Neuron (in vitro differentiated cells): ENCODE measurements around the gene TSBP1.
"Not testable (repeated sequence)": the region's sequence is repeated elsewhere in the genome, so short reads cannot be mapped to it uniquely, and the experiment has no call there.

Source experiments
- H2AFZ ChIP-seq: one replicate; pipeline ENCODE4 v1.6.1; 2013; ENCODE audit warnings: low read depth, mild to moderate bottlenecking, inconsistent platforms, low read length, moderate library complexity
- H3K27me3 ChIP-seq: one replicate; pipeline ENCODE4 v1.6.1; 2013; ENCODE audit warnings: low read length; ENCODE audit not compliant: insufficient read depth
- H3K36me3 ChIP-seq: one replicate; pipeline ENCODE4 v1.6.1; 2013; ENCODE audit warnings: low read length; ENCODE audit not compliant: insufficient read depth
- H3K4me1 ChIP-seq: one replicate; pipeline ENCODE4 v1.6.1; 2013; ENCODE audit warnings: low read length; ENCODE audit not compliant: insufficient read depth
- H3K4me3 ChIP-seq: 2 replicates; pipeline ENCODE4 v1.5.1; 2013; ENCODE audit warnings: mild to moderate bottlenecking, low read length, moderate library complexity
- H3K9me3 ChIP-seq: one replicate; pipeline ENCODE4 v1.6.1; 2013; ENCODE audit warnings: low read length

TSBP1 gene

DNA sequence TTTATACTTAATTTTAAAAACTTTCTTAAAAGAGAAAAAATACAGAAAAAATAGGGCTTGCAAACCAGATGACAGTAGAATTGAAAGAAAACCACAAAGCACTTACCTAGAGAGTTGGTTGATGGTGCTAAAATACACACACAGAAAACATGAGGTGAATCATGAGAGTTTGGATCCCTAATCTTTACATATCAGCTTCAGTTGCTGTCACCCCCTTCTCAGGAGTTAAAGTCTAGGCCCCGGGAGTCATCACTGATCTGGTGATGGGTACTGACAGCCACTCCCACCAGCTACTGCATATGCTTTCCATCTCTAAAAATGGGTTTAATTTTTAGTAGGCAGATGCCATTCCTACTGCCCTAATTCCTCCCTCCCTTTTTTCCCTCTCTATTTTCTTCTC is 16.7 kb downstream of the TSBP1 start:
- H3K4me3 ChIP-seq: no peak overlapping the region
- no peak overlapping the region for H2AFZ ChIP-seq
- no peaks in the 10 kb centered on the region for H3K4me1 ChIP-seq
- H3K9me3 ChIP-seq: no peaks in the 10 kb centered on the region
- no peaks in the 10 kb centered on the region for H3K27me3 ChIP-seq
- no peaks in the 10 kb centered on the region for H3K36me3 ChIP-seq

DNA sequence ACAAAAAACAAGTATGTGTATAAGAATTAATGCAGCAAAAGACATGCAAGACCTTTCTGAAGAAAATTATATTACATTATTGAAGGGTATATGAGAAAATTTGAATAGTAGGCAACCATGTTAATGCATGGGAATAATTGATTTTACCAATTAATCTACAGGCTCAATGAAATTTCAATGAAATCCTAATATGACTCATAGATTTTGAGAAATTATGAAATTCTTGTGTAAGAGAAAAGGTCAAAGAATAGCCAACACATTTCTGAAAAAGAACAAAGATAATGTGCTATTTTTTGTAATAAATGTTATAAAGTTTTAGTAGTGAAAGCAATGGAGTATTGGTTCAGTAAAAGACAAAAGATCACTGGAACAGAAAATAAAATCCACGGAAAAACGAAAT is 18.4 kb downstream of the TSBP1 start:
- no peaks in the 10 kb centered on the region for H3K9me3 ChIP-seq

DNA sequence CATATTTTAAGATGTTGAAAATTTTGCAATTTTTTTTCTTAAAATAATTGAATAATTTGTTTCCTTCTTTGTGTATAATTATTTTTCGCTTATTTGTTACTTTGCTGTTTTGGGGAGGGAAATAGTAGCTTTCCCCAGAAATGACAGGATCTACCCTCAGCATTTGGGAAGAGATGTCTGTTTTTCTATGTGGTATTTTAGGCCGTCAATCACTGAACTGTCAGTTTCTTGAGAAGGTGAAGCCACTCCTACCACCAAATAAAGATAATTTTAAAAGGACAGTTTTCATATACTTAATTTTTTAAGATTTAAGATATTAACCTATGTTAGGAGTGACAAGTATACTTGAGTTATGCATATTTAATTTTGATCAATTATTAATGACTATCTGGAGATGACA is 31.5 kb downstream of the TSBP1 start:
- Histone ChIP-seq H2AFZ (no peak overlapping the region), H3K9me3 (no peaks in the 10 kb centered on the region), H3K4me1 (no peaks in the 10 kb centered on the region)

More for the DNA sequence above, 18.4 kb downstream of the TSBP1 start:
- H2AFZ ChIP-seq: no peak overlapping the region
- H3K36me3 ChIP-seq: no peaks in the 10 kb centered on the region
- H3K4me3 ChIP-seq: no peak overlapping the region
- H3K27me3 ChIP-seq: no peaks in the 10 kb centered on the region
- H3K4me1 ChIP-seq: no peaks in the 10 kb centered on the region

DNA sequence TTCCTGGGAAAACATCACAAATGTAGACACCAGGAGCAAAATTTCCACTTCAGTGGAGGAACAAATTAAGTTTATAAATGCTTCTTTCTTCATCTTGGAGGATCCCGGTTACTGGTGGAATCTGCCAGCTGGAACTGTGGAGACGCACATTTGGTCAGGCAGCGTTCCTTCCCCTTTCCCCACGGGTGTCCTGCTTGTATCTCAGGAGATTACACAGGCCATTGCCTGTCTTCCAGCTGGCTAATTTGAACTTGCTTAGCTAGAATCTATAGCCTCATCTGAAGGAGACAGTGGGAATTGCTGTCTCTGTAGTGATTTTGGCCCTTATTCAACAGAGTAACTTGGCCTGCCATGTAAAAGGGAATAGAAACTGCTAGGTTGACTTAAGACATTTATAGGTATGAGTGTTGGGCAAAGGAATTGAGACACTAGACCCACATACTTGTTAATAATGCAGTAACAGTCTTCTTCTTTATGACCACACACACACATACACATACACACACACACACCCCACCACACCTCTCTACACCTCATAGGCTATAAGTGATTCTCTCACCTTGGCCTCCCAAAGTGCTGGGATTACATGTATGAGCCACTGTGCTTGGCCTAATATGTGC is 34.4 kb downstream of the TSBP1 start:
- no peaks in the 10 kb centered on the region for H3K4me1 ChIP-seq
- H3K27me3 ChIP-seq: peaks cover 7% of the 10 kb centered on the region
- no peaks in the 10 kb centered on the region for H3K36me3 ChIP-seq
- H3K4me3 ChIP-seq: no peak overlapping the region
- H3K9me3 ChIP-seq: no peaks in the 10 kb centered on the region
- H2AFZ ChIP-seq: no peak overlapping the region

More for the DNA sequence above, 31.5 kb downstream of the TSBP1 start:
- Histone ChIP-seq H3K4me3 (no peak overlapping the region), H3K27me3 (peaks cover 7% of the 10 kb centered on the region), H3K36me3 (no peaks in the 10 kb centered on the region)

DNA sequence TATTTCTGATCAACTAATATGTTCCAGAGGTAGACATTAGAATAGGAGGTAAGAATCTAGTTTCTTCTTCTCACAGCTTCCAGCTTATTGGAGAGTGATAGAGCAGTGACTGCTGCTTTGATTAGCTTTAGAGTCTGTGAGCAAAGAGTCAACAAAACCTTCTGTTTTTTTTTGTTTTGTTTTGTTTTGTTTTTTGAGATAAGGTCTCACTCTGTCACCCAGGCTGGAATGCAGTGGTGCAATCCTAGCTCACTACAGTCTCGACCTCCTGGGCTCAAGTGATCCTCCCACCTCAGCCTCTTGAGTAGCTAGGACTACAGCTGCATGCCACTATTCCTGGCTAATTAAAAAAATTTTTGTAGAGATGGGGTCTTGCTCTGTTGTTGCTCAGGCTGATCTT is 39.3 kb downstream of the TSBP1 start:
- Histone ChIP-seq H3K4me1 (no peaks in the 10 kb centered on the region), H3K36me3 (no peaks in the 10 kb centered on the region), H3K4me3 (no peak overlapping the region), H3K27me3 (peaks cover 3% of the 10 kb centered on the region), H2AFZ (no peak overlapping the region), H3K9me3 (no peaks in the 10 kb centered on the region)

DNA sequence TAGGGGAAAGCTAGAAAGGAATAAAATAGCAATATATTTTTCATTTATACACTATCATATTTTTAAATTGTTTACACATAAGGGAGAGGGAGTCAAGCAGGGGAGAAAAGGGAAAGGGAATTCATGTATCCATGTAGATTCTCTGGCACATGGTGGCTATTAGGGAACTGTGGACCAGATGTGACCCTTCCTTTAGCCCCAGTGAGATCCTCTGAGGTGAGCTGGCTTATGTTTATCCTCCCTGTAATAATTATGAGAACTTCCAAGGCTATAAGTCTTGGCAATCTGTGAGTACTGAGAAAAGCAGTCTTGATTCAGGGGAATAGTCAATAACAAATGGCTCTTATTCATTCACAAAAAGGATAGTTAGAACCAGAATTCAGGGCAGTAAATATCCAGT is 42.6 kb downstream of the TSBP1 start:
- Histone ChIP-seq H3K36me3 (no peaks in the 10 kb centered on the region), H3K27me3 (no peaks in the 10 kb centered on the region)

DNA sequence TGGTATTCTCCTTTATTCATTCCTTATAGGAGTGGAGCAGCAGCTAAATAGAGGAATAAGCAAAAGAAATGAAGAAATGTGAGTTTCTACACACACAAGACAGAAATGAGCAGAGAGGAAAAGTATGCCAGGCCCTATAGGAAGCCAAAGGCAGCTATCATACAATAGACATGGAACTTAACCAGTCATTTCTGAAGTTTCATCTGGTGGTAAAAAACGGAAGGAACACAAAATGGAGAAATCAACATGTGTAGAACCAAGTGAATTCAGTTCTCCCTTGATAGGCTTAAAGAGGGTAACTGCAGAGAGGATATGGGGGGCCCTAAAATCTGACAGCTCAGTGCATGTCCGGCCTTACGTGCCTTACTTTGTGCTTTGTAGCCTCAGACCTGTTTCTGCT is 44.6 kb downstream of the TSBP1 start:
- Histone ChIP-seq H3K4me1 (peaks cover 4% of the 10 kb centered on the region), H3K9me3 (no peaks in the 10 kb centered on the region), H2AFZ (no peak overlapping the region), H3K4me3 (no peak overlapping the region), H3K27me3 (no peaks in the 10 kb centered on the region), H3K36me3 (no peaks in the 10 kb centered on the region)

More for the DNA sequence above, 42.6 kb downstream of the TSBP1 start:
- Histone ChIP-seq H3K4me1 (peaks cover 4% of the 10 kb centered on the region), H3K9me3 (no peaks in the 10 kb centered on the region), H3K4me3 (no peak overlapping the region), H2AFZ (no peak overlapping the region)

DNA sequence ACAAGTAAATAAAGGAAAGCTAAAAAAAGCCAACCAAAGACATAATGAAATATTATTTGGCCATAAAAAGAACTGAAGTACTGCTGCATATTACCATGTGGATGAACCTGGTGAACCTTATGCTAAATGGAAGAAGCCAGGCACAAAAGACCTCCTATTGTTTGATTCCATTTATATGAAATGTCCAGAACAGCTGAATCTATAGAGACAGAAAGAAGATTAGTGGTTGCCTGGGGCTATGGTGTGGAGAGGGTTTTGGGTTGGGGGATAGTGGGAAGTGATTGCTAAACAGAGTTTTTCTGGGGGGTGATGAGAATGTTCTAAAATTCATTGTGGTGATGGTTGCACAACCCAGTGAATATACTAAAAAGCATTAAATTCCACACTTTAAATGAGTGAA is 53.2 kb downstream of the TSBP1 start:
- Histone ChIP-seq H3K9me3 (no peaks in the 10 kb centered on the region), H3K4me1 (no peaks in the 10 kb centered on the region), H3K4me3 (no peak overlapping the region), H3K36me3 (no peaks in the 10 kb centered on the region), H2AFZ (no peak overlapping the region), H3K27me3 (peaks cover 2% of the 10 kb centered on the region)

DNA sequence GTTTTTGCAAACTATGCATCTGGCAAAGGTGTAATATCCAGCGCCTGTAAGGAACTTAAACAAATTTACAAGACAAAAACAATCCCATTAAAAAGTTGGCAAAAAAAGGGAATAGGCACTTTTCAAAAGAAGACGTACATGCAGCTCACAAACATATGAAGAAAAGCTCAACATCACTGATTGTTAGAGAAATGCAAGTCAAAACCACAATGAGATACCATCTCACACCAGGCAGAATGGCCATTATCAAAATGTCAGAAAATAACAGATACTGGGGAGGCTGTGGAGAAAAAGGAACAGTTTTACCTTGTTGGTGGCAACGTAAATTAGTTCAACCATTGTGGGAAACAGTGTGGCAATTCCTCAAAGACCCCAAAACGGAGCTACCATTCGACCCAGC is 54.2 kb downstream of the TSBP1 start:
- H2AFZ ChIP-seq: no peak overlapping the region
- no peak overlapping the region for H3K4me3 ChIP-seq
- no peaks in the 10 kb centered on the region for H3K4me1 ChIP-seq
- H3K9me3 ChIP-seq: no peaks in the 10 kb centered on the region
- H3K27me3 ChIP-seq: peaks cover 2% of the 10 kb centered on the region
- H3K36me3 ChIP-seq: no peaks in the 10 kb centered on the region

DNA sequence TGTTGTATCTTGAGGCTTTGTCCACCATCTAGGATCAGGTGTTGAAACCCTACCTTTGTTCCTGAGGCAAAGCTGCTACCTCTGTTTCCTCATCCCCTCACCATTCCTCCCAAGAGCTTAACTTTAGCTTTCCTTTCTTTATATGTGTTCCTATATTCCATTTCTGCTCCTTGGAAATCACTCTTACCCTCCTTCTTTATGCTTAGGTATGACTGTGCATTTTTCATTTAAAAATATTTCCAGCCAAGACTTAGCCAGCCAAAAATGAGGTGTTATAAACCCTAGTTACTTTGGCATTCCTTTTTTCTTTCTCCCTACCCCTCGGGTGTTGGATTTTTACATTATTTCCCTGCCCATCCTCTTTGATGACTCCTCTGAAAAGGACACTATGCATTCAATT is 57.7 kb downstream of the TSBP1 start:
- no peaks in the 10 kb centered on the region for H3K4me1 ChIP-seq
- H3K9me3 ChIP-seq: no peaks in the 10 kb centered on the region
- no peaks in the 10 kb centered on the region for H3K36me3 ChIP-seq
- no peak overlapping the region for H2AFZ ChIP-seq
- peaks cover 2% of the 10 kb centered on the region for H3K27me3 ChIP-seq
- H3K4me3 ChIP-seq: no peak overlapping the region

DNA sequence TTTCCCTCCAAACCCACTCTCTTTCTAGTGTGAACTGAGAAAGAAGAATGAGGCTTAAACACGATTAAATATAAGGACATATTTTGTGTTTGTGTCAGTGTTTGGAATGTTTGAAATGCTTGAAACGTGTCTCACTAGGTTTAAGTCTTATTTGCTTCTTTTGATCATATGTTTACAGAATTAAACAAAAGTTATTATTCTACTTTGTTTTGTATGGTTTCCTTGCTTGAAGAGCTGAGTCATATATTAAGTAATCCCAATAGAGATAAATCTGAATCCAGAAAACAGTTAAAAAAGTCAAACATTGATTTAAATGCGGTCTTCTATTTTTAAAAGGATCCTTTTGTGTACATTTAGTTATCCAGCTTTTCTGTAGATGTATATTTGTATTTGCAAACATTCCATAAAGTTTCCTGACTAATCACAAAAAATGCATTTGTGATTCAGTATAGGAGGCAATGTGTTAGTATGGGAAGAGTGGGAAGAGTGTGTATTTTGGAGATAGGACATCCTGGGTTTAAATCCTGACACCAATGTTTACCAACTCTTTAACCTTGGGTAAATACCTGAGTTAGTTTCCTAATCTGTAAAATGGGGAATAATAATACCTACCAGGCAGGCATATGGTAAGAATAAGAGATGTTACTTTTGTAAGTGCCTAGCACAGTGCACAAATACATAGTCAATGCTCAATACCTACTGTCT is 72.9 kb downstream of the TSBP1 start:
- Histone ChIP-seq H3K9me3 (no peaks in the 10 kb centered on the region), H2AFZ (no peak overlapping the region), H3K4me1 (no peaks in the 10 kb centered on the region), H3K4me3 (no peak overlapping the region), H3K36me3 (no peaks in the 10 kb centered on the region), H3K27me3 (peaks cover 2% of the 10 kb centered on the region)

DNA sequence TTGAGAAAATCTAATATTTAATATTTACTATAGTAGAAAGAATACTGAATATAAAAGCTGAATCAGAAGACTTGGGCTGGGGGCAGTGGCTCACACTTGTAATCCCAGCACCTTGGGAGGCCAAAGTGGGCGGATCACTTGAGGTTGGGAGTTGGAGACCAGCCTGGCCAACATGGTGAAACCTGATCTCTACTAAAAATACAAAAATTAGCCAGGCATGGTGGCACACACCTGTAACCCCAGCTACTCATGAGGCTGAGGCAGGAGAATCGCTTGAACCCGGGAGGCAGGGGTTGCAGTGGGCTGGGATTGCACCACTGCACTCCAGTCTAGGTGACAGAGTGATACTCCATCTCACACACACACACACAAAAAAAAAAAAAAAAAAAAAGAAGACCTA is 76.7 kb downstream of the TSBP1 start:
- H2AFZ ChIP-seq, H3K4me3 ChIP-seq, H3K9me3 ChIP-seq, H3K4me1 ChIP-seq, H3K27me3 ChIP-seq, H3K36me3 ChIP-seq: not testable (repeated sequence)

DNA sequence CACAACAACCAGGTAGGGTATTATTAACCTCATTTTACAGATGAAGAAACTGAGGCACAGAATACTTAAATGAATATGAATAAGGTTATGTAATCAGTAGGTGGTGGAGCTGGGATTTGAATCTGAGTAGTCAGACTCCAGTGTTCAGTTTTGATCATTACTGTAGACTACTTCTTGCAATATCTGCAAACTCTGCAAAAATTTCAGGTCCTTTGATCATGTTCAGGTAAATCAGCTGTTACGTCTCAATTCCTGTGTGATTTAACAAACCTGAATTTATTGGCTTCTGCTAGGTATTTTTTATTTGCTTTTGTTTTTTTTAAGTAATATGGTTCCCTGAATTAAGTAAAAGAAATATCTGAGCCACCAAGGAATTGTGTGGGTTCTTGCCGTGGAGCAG is 77.1 kb downstream of the TSBP1 start:
- Histone ChIP-seq H3K9me3 (no peaks in the 10 kb centered on the region), H3K4me3 (no peak overlapping the region), H3K4me1 (no peaks in the 10 kb centered on the region), H3K27me3 (peaks cover 2% of the 10 kb centered on the region), H2AFZ (no peak overlapping the region), H3K36me3 (no peaks in the 10 kb centered on the region)

DNA sequence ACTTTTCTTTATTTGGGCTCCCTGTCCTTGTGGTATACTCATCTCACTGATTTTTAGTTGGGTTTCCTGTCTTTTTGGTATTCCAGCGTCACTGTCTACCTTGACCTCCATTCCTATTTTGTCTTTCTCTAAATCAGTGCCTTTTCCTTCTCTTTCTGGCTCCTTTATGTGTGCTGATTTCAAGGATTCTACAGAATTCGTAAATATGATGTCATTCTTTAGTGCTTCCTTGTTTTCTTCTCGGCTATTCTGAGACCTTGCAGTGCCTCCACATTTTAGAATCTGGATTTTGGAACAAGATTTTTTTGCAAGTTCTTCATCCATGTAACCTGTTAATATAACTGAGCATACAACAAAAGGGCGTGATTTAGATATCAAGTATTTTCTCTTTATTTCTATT is 78.0 kb downstream of the TSBP1 start:
- Histone ChIP-seq H3K9me3 (no peaks in the 10 kb centered on the region), H3K36me3 (no peaks in the 10 kb centered on the region), H3K27me3 (no peaks in the 10 kb centered on the region), H2AFZ (no peak overlapping the region), H3K4me3 (no peak overlapping the region), H3K4me1 (no peaks in the 10 kb centered on the region)
